ENCODE data around the gene MRC2. TPM values are rescaled to one million over a fixed set of nuclear protein-coding genes. Genes with fewer than 3 reads are reported as not detected.

Gene MRC2
- total RNA-seq, 1 donor from 2014 or later, result 34.0 TPM

DNA sequence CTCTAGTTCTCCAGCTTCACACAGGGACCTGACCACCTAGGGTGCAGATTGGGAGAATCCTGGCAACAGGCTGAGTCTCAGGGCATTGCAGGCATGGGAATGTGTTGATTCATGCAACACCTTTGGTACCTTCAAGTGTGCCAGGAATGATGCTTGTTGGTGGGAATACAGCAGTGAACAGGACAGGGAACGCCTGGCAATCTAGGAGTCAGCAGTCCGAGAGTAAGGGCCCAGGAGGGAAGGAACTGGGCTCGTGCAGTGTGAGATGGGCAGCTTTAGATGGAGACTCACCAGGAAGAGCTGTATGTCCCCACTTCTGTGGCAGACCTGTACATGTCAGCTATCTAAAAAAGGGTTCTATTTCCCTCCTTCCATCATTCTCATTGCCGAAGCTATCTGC lies 12.0 kb upstream of the MRC2 start:
- no peak for ATAC-seq

DNA sequence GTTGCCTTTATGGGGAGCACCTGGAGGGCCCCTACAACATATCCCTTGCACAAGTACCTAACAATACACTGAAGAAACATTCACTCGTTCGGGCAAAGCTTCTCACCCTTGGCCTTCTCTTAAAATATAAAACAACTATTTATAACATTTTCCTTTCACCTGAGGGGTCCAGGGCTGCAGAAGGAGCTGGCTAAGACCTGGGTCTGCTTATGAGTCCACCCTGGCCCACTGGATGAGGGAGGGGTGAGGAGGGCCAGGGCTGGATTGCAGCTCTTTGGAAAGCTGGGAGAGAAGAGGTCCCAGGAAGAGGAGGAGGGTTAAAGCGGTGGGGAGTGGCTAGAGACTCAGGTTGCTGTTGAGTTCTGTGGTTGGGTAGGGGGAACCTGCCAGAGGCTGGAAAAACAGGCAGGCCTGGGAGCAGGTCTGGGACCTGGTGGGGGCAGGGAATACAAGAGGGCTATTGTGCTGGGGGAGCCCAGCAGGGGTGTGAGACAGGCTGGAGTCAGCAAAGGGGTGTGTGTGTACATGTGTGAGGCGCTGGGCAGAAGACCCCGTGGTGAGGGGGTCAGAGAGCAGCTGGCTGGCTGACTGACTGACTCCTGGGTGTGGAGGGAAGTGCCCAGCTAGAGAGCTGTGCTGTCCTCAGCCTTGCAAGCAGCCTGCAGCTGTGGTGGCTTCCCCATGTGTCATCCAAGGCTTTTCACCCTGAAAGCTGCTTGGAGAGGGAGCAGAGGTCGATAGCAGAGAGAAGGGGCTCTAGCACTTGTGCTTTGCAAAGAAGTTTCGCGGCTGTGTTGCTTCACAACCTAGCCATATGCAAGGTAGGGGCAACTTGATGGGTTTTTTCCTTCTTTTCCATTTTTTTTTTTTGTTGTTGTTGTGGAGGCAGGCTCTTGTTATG lies 10.2 kb upstream of the MRC2 start:
- peak; percentile 25 for ATAC-seq

GRCh38 chr17:62617894-62618472 lies 9.5 kb upstream of the MRC2 start:
- ATAC-seq, result peak; percentile 45

GRCh38 chr17:62618647-62619416 lies 8.6 kb upstream of the MRC2 start:
- ATAC-seq, result peak; percentile 17

GRCh38 chr17:62619417-62620155 lies 7.9 kb upstream of the MRC2 start:
- ATAC-seq, result no peak

GRCh38 chr17:62621223-62621622 lies 6.2 kb upstream of the MRC2 start:
- ATAC-seq, result no peak

DNA sequence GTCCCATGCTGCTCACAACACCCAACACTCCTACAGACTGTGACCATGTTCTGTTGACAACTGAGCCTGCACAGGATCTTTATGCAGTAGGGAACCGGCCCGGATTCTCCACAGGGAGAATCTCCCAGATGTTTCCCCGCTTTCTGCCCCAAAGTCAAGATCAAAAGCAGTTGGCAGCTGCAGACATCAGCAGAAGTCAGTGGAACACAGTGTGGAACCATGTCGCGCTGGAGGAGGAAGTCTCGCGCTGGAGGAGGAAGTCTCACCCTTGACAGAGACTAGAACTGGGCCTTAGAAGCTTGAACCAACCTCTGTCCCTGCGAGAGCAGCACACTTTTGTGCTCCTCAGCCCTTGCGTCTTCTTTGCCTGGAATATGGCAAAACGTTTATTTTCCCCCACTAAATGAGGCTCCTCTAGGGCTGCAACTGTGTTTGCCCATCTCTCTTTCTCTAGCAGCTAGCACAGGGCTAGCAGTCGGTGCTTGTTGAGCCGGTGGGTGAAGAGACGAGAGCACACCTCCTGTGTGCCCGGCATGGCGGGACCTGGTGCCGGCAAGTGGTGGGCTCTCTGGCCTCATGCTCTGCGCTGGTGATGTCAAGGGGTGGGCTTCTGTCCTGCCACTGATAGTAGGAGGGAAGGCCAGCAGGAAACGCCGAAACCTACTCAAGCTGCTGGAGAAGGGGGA lies 2.1 kb upstream of the MRC2 start:
- ATAC-seq, result no peak

DNA sequence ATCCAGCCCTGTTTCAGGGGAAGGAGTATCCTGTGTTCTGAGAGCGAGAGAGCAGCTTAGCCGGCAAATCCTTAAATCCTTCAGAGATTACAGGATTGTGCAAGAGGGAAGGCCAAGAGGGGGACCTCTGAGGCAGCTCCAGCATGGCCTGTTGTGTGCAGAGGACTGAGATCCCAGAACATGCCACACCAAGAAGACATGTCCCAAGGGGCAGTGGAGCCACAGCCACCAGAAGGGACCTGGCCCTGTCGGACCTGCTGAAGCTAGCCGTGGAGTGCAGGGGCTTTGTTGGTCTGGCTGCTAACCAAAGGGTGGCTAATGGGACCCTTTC lies 1.6 kb upstream of the MRC2 start:
- ATAC-seq, result no peak

GRCh38 chr17:62626719-62627218 lies 701 bp upstream of the MRC2 start:
- ATAC-seq, result peak; percentile 5

DNA sequence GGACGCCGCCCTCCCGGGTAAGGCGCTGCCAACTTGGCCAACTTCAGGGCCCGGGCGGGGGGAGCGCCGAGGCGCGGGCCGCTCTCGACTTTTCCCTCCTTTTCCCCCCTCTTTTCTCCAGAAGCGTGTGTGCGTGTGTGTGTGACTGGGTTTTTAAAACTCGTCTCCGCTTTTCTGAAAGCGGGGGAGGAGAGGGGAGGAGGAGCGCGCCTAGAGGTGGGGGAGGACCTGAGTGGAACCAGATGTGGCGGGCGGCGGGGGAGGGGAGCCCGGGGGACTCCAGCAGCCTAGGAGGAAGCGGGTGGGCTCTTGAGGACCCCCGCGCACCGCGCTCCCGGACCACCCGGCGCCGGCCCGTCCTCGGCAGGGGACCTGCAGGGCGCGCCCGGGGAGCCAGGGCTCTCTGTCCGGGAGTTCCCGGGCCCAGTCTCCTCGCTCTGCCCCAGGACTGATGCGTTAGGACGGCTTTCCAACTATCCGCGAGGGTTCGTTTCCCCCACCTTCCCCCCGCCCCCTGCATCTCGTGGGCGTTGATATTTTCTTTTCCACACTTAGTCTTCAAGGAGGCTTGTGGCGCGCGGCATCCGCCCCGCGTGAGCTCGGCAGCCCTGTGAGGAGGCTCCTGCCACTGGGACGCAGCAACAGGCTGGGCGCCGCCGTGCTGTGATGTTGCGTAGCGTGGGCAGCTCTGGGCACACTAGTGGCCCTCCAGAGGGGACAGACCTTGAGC lies 599 bp downstream of the MRC2 start:
- ATAC-seq, result peak; percentile 25

GRCh38 chr17:62628831-62629555 lies 1.5 kb downstream of the MRC2 start:
- ATAC-seq, result peak; percentile 5

DNA sequence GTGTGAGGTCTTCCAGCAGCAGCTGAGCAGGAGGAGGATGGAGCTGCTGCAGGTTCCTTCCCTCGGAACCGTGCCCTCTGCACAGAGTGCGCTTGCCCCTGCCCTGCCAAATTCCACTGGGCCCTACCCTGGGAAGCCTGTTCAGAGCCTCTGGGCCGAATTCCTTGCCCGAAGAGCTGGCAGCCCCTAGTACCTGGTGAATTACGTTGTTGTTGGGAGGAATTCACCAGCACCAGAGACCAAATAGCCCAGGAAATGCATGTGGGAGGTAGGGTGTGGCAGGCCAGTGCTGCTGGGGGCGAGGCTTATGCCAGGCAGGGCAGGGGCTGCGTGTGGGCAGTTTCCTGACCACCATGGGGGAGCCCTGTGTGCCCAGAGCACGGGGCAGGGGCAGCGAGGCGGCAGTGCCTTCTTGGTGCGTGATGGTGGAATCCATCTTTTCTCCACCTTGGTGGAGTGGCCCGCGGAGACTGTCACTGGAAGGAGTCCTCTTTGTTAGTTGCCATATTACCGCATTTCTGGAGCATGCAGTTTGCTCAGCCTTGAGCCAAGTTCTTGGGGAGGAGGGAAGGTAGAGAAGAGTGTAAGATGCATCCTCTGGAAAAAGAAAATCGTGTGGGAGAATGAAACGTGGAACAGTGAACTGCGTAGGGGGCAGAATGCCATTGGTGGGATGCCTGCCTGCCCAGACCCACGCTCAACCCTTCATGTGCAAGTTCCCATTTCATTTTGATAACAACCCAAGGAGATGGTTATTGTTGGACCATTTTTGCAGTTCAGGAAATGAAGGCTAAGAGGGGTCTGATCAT lies 2.3 kb downstream of the MRC2 start:
- ATAC-seq, result peak; percentile 5

GRCh38 chr17:62630365-62631085 lies 3.1 kb downstream of the MRC2 start:
- ATAC-seq, result no peak

- no peak for ATAC-seq
Measured at GRCh38 chr17:62631086-62631935, 3.8 kb downstream of the MRC2 start.

DNA sequence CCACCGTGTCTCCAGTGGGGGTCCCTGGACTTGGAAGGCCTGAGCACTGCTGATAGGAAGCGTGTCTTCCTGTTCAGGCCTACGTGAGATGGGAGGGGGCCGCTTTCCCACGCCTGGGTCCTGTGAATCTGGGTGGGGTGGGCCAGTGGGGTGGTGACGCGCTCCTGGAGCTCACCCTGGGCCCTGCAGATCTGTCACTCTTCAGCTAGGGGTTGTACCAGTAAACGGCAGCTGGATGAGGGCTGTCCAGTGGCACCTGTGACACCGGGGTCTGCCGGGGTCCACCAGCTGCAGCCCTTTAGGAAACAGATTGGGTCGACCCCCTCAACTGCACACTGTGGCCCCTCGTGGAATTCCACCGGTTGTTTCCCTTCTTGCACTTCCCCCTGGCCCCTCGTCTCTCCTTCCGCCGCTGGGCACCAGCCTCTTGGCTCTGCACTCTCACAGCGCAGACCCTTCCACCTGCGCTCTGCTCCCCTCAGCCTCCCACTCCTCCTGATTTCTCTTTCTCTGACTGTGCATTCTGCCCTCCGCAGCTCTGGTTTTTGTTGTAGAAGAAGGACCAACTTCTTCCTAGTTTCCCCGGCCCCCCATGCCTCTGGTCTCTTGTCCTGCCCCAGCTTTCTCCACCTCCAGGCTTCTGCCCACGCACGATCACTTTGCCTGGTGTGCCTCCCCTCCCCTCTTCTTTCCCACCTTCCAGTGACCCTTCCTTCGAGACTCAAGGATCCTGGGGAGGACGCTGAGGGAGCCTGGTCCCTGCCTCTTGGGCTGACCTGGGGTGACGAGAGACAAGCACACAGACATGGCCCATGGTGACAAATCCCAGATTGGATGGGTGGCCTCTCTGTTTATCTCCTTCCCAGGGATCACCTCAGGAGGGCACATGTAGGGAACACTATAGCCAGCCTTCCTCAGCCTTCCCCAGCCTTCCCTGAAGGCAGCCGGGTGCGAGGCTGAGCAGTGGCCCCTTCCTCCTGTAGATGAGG lies 4.8 kb downstream of the MRC2 start:
- no peak for ATAC-seq

GRCh38 chr17:62637809-62638208 lies 10.3 kb downstream of the MRC2 start:
- ATAC-seq, result no peak

GRCh38 chr17:62641153-62641552 lies 13.7 kb downstream of the MRC2 start:
- ATAC-seq, result no peak
